Left lung (tissue), 10 donors: Measurements from ENCODE around the gene GRID1. TPM values are rescaled to one million over a fixed set of nuclear protein-coding genes. Genes with fewer than 3 reads are reported as not detected.
A peak's percentile ranks its signal among the peaks of the same experiment; 100 is the strongest.
"Not testable (repeated sequence)": the region's sequence is repeated elsewhere in the genome, so short reads cannot be mapped to it uniquely, and the experiment has no call there.

Source experiments
- ATAC-seq: fragments of 200-7000 bp; cut with Tn5 transposase; one replicate; pipeline ENCODE4 v1.9.1; 2020; ENCODE audit warnings: moderate library complexity
- DNase-seq, 4 donors: peaks; one replicate each; pipeline ENCODE4 v3.0.0-alpha.2; 2013 to 2020
- H3K27ac ChIP-seq, 2 donors: fragments of 200-600 bp; sonication (generic) in 1 of 2; one replicate each; pipeline versions ENCODE4 v1.5.0 to v1.8.0; 2020 to 2021
- H3K27me3 ChIP-seq, 2 donors: fragments of 200-600 bp; sonication (generic) in 1 of 2; one replicate each; pipeline versions ENCODE4 v1.5.0 to v1.8.0; 2020 to 2021
- H3K36me3 ChIP-seq, 2 donors: fragments of 200-600 bp; sonication (generic) in 1 of 2; one replicate each; pipeline versions ENCODE4 v1.5.0 to v1.8.0; 2020 to 2021
- H3K4me1 ChIP-seq, 2 donors: fragments of 200-600 bp; one replicate each; pipeline ENCODE4 v1.8.0; 2021
- H3K4me3 ChIP-seq, 2 donors: fragments of 200-600 bp; sonication (generic) in 1 of 2; one replicate each; pipeline versions ENCODE4 v1.5.0 to v1.8.0; 2020 to 2021; ENCODE audit warnings: mild to moderate bottlenecking in 1 of 2
- H3K9me3 ChIP-seq, 2 donors: fragments of 200-600 bp; sonication (generic) in 1 of 2; one replicate each; pipeline versions ENCODE4 v1.5.0 to v1.8.0; 2020 to 2021
- CTCF ChIP-seq, 2 donors: fragments of 200-600 bp; sonication (generic) in 1 of 2; IDR thresholded peaks; one replicate each; pipeline versions ENCODE4 v1.5.0 to v1.8.0; 2021; ENCODE audit warnings: antibody characterized with exemption in 2 of 2
- intact Hi-C, 2 donors: fragments of 100-400 bp; cut with DNase I; formaldehyde crosslinking; loops; one replicate each; pipeline versions ENCODE4 v1.11.2 to v1.14.2; 2022
- polyA plus RNA-seq, 6 donors: library from polyadenylated mRNA; unstranded; fragments of 120-200 nt; gene quantifications; one replicate each; pipeline ENCODE4 v1.2.1, GENCODE V29; 2013; ENCODE audit not compliant: insufficient read length in 6 of 6
- total RNA-seq, 2 donors: library from RNA; stranded (reverse); fragmentation: NEBNext Ultra II Directional; extraction: Animal tissue kit (Norgen Biotek cat#: 25700); gene quantifications; one replicate each; pipeline ENCODE4 v1.2.1, GENCODE V29; 2021
- donor health status: DM: no; HTN: yes; CAD: no.
- donor health status: DM: no; HTN: no; CAD: no.

Gene GRID1
- total and polyA plus RNA-seq, 8 donors, result 0.81 to 2.6 (median 1.2) TPM

DNA sequence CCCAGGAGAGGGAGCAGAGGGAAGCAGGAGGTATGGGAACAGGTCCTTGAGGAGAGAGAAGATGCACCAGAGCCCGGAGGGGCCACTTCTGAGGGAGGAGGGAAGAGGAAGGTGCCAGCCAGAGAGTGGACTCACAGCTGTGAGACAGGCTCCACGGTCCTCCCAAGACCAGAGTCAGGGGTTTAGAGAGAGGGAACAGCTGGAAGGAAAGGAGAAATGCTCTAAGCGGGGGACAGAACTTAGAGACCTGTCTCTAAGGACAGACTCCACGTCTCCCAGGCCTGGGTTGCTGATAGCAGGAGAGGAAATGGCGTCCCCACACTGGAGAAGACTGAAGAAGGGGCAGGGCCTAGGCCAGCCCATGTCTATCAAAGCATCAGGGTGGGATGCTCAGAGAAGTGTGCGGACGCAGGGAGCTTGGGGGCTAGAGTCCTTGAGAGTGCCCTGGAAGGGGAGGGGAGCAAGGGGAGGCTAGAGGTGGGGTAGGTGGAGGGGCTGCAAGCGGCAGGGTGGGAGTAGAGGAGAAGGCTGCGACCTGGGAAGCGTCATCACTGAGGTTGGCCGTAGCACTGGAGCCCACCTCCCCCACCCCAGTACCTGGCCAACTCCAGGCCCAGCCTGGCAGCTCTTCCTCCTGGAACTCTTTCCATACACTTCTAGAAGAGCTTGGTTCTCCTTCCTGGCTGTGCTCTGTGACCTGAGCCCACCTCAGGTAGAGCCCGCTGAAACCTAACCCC lies 25.6 kb upstream of the GRID1 start:
- H3K36me3 ChIP-seq, result no peaks in the 10 kb centered on the region
- ATAC-seq, result no peak
- no peak overlapping the region for H3K27ac ChIP-seq
- H3K4me3 ChIP-seq, result no peak overlapping the region
- TF ChIP-seq CTCF (IDR thresholded peaks at IDR 0.05), result no peak
- peaks cover 23 to 88% of the 10 kb centered on the region in 2 donors for H3K27me3 ChIP-seq
- H3K4me1 ChIP-seq, result peaks cover 4 to 8% of the 10 kb centered on the region in 2 donors
- intact Hi-C loops, result no loop called here
- no peak for DNase-seq
- H3K9me3 ChIP-seq, result no peaks in the 10 kb centered on the region

GRCh38 chr10:86391236-86391840 lies 24.7 kb upstream of the GRID1 start:
- ATAC-seq (no peak), DNase-seq (no peak)
- H3K27ac ChIP-seq, result no peak overlapping the region
- intact Hi-C loops, result no loop called here
- H3K9me3 ChIP-seq, result no peaks in the 10 kb centered on the region
- H3K4me1 ChIP-seq, result peaks cover 4 to 8% of the 10 kb centered on the region in 2 donors
- no peak for TF ChIP-seq CTCF (IDR thresholded peaks at IDR 0.05)
- no peaks in the 10 kb centered on the region for H3K36me3 ChIP-seq
- peaks cover 23 to 90% of the 10 kb centered on the region in 2 donors for H3K27me3 ChIP-seq
- H3K4me3 ChIP-seq, result no peak overlapping the region

GRCh38 chr10:86390337-86391120 lies 23.9 kb upstream of the GRID1 start:
- peaks cover 4 to 8% of the 10 kb centered on the region in 2 donors for H3K4me1 ChIP-seq
- no peak overlapping the region for H3K4me3 ChIP-seq
- intact Hi-C loops, result no loop called here
- DNase-seq (no peak), ATAC-seq (no peak)
- TF ChIP-seq CTCF (IDR thresholded peaks at IDR 0.05), result no peak
- no peak overlapping the region for H3K27ac ChIP-seq
- peaks cover 23 to 90% of the 10 kb centered on the region in 2 donors for H3K27me3 ChIP-seq
- H3K36me3 ChIP-seq, result no peaks in the 10 kb centered on the region
- no peaks in the 10 kb centered on the region for H3K9me3 ChIP-seq

DNA sequence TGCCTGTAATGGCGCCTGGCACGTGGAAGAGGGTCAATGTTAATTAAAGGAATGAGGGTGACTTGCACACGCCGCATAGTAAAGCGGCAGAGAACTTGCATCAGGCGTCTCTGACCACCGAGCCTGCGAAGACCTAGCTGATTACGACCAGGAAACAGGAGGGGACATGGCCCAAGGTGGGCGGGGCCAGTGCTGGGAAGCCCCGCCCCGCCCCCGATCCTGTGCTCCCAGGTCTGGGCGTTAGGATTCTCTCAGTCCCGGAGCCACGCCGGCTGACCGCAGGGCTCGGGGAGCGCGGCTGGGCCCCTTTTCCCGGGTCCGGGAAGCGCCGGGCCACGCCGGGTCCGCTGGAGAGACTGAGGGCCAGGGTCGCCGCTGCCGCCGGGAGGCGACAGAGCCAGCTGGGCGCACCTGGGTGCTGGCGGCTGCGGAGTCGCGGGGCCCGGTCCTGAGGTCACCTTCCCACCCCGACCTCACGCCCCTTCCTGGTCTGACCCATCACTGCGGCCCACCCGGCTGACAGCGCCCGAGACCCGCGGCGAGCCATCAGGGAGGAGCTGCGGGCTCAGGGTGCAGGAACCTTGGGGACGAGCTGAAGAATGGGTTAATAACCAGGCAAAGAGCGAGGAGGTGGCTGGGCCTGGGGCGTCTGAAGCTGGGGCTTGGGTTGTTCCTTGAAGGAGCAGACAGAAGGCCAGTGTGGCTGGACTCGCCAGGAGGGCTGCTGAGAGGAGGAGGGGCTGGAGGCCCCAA lies 23.0 kb upstream of the GRID1 start:
- DNase-seq (peak in 1 of 4 donors; percentile 84), ATAC-seq (peak; percentile 88)
- Histone ChIP-seq H3K4me3 (peak overlapping the region; percentile 2 to 21), H3K4me1 (peaks cover 4 to 8% of the 10 kb centered on the region in 2 donors), H3K9me3 (no peaks in the 10 kb centered on the region), H3K27me3 (peaks cover 23 to 93% of the 10 kb centered on the region in 2 donors), H3K27ac (no peak overlapping the region), H3K36me3 (no peaks in the 10 kb centered on the region)
- intact Hi-C loops, result no loop called here
- no peak for TF ChIP-seq CTCF (IDR thresholded peaks at IDR 0.05)

- DNase-seq, intact Hi-C loops, H3K4me1 ChIP-seq, H3K27ac ChIP-seq, H3K36me3 ChIP-seq, ATAC-seq, H3K9me3 ChIP-seq: not testable (repeated sequence)
- Histone ChIP-seq H3K4me3 (peak overlapping the region in 1 of 2 donors; percentile 21), H3K27me3 (peaks cover 23 to 93% of the 10 kb centered on the region in 2 donors)
Observed at GRCh38 chr10:86389109-86389440, 22.5 kb upstream of the GRID1 start.
